Activated T-cell treated with anti-CD3 and anti-CD28 coated beads, Interleukin-2, amount 50 U/mL, for 72 hours (primary cell): ENCODE measurements around the gene SEMA6A. TPM values are rescaled to one million over a fixed set of nuclear protein-coding genes. Genes with fewer than 3 reads are reported as not detected.

ENCODE experiments used
- ATAC-seq, 2 donors: fragments of 150-1000 bp; cut with Tn5 transposase; replicated peaks in 1 of 2; 2 replicates each; pipeline ENCODE4 v1.10.0; 2021; ENCODE audit warnings: moderate library complexity in 2 of 2, mild to moderate bottlenecking in 1 of 2
- DNase-seq, 2 donors: peaks; one replicate each; pipeline ENCODE4 v3.0.0; 2021 to 2022; ENCODE audit warnings: mixed read lengths in 1 of 2
- H3K27ac Mint-ChIP-seq: one replicate; pipeline ENCODE4 v1.8.0; 2022; ENCODE audit warnings: mild to moderate bottlenecking, moderate library complexity, mixed read lengths
- H3K27me3 Mint-ChIP-seq: one replicate; pipeline ENCODE4 v1.8.0; 2022; ENCODE audit warnings: low read depth, mixed read lengths
- H3K36me3 Mint-ChIP-seq, 2 donors: one replicate each; pipeline ENCODE4 v1.8.0; 2022; ENCODE audit warnings: mixed read lengths in 2 of 2, mild to moderate bottlenecking in 1 of 2; ENCODE audit not compliant: insufficient read depth in 2 of 2
- H3K4me1 Mint-ChIP-seq: one replicate; pipeline ENCODE4 v1.8.0; 2022; ENCODE audit warnings: low read depth, mixed read lengths
- H3K4me3 Mint-ChIP-seq, 2 donors: one replicate each; pipeline ENCODE4 v1.8.0; 2022; ENCODE audit warnings: mild to moderate bottlenecking in 2 of 2, mixed read lengths in 2 of 2, moderate library complexity in 2 of 2
- H3K9me3 Mint-ChIP-seq, 2 donors: one replicate each; pipeline ENCODE4 v1.8.0; 2022; ENCODE audit warnings: mixed read lengths in 2 of 2
- total RNA-seq, 2 donors: library from RNA; stranded (reverse); gene quantifications; one replicate each; pipeline ENCODE4 v1.2.3, GENCODE V29; 2022

The SEMA6A gene
- under 1 TPM; 0.23 to 0.50 TPM for total RNA-seq

DNA sequence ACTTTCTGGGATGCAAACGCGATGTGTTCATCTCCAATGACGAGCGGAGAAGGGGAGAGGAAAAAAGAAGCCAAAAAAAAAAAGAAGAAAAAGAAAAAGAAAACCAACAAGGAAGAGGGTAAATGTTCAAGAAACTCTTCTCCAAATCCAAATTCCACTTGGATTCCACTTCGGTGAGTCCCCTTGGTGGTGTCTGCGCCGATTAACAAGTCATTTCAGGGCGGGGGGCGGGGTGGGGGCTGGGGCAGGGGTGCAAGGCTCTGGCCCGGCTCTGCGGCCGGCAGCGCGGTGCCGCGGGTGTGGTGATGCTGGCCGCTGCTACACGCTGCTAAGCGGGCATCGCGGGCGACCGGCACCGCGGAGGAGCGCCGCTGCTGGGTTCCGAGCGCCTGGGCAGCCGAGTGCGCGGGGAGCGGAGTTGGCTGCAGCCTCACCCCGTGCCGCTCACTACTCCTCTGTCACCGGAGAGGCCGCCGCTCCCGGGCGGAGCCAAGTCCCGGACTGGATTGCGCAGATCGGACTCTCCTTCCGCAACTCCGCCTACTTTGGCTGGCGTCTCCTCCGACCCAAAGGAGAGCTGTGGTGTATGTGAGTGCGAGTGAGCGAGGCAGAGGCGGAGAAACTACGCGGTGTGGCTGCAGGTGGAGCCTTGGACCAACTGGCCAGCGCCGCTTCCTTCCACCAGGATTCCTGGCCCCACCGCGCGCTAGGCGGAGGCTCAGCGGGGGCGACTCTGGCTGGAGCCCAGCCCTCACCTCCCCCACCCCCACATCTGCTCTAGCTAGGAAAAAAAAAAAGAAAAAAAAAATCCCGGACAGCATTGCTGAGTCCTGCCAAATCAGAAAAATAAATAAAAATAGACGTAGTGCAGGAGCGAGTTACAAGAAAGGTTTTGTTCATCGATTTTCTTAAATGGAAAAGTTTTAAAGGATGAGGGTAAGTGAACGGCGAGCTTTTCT, at the start of gene SEMA6A:
Gene SEMA6A, minus strand, starts transcription at position 457 of the 959 bp plus-strand sequence. CDS start 69,879 bp downstream, outside the sequence.
- DNase-seq (peak; percentile 76 to 82), ATAC-seq (peak; percentile 77 to 78)
- Mint-ChIP-seq H3K27ac (peak within 1 kb of the TSS; percentile 81), H3K4me3 (peak within 1 kb of the TSS; percentile 76 to 98), H3K27me3 (peaks cover 78% of the 10 kb centered on the region), H3K36me3 (peaks cover 2 to 5% of the 10 kb centered on the region in 2 donors), H3K4me1 (peaks cover 32% of the 10 kb centered on the region), H3K9me3 (no peaks in the 10 kb centered on the region)

- Mint-ChIP-seq H3K4me3 (no peak overlapping the region), H3K27ac (no peak overlapping the region), H3K27me3 (peaks cover 25% of the 10 kb centered on the region), H3K36me3 (no peaks in the 10 kb centered on the region), H3K4me1 (no peaks in the 10 kb centered on the region), H3K9me3 (no peaks in the 10 kb centered on the region)
- DNase-seq (no peak), ATAC-seq (no peak)
Measured at GRCh38 chr5:116622375-116623050, 47.9 kb upstream of the SEMA6A start.

GRCh38 chr5:116621599-116621998, 47.0 kb upstream of the SEMA6A start:
- Mint-ChIP-seq H3K9me3 (no peaks in the 10 kb centered on the region), H3K27ac (no peak overlapping the region), H3K36me3 (no peaks in the 10 kb centered on the region), H3K27me3 (peaks cover 24% of the 10 kb centered on the region), H3K4me3 (no peak overlapping the region), H3K4me1 (no peaks in the 10 kb centered on the region)
- ATAC-seq, result no peak
- DNase-seq, result no peak

- DNase-seq, result no peak
- Mint-ChIP-seq H3K9me3 (no peaks in the 10 kb centered on the region), H3K4me3 (no peak overlapping the region), H3K4me1 (no peaks in the 10 kb centered on the region), H3K27me3 (peaks cover 9% of the 10 kb centered on the region), H3K36me3 (no peaks in the 10 kb centered on the region), H3K27ac (no peak overlapping the region)
- no peak for ATAC-seq
Measured at GRCh38 chr5:116616876-116617275, 42.3 kb upstream of the SEMA6A start.

GRCh38 chr5:116614603-116614920, 39.9 kb upstream of the SEMA6A start:
- H3K27ac Mint-ChIP-seq, result no peak overlapping the region
- H3K4me3 Mint-ChIP-seq, result no peak overlapping the region
- no peaks in the 10 kb centered on the region for H3K9me3 Mint-ChIP-seq
- no peaks in the 10 kb centered on the region for H3K36me3 Mint-ChIP-seq
- H3K27me3 Mint-ChIP-seq, result peaks cover 4% of the 10 kb centered on the region
- no peak for DNase-seq
- no peak for ATAC-seq
- no peaks in the 10 kb centered on the region for H3K4me1 Mint-ChIP-seq

DNA sequence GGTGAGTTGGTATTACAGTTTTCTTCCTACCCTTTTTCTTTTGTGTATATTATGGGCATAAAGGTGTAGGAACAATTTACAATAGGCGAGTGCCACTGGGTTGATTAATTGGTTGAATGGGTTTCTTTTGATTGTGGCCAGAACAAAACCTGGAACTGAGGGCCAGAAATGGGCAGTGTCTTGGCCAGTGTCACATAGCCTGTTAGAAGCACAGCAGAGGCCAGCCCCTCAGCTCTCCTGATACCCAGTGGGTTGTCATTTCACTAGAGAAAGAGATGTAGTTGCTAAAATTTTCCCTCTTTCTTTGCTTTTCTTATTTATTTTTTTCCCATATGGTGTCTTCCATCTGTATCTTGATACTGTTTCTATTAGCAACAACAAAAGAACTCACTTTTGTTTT, 38.8 kb upstream of the SEMA6A start:
- ATAC-seq (no peak), DNase-seq (no peak)
- no peaks in the 10 kb centered on the region for H3K4me1 Mint-ChIP-seq
- no peaks in the 10 kb centered on the region for H3K9me3 Mint-ChIP-seq
- peaks cover 4% of the 10 kb centered on the region for H3K27me3 Mint-ChIP-seq
- H3K4me3 Mint-ChIP-seq, result no peak overlapping the region
- no peaks in the 10 kb centered on the region for H3K36me3 Mint-ChIP-seq
- no peak overlapping the region for H3K27ac Mint-ChIP-seq

GRCh38 chr5:116612431-116612830, 37.8 kb upstream of the SEMA6A start:
- Mint-ChIP-seq H3K27me3 (peaks cover 4% of the 10 kb centered on the region), H3K27ac (no peak overlapping the region), H3K9me3 (no peaks in the 10 kb centered on the region), H3K4me1 (no peaks in the 10 kb centered on the region), H3K4me3 (no peak overlapping the region), H3K36me3 (no peaks in the 10 kb centered on the region)
- ATAC-seq (no peak), DNase-seq (no peak)

DNA sequence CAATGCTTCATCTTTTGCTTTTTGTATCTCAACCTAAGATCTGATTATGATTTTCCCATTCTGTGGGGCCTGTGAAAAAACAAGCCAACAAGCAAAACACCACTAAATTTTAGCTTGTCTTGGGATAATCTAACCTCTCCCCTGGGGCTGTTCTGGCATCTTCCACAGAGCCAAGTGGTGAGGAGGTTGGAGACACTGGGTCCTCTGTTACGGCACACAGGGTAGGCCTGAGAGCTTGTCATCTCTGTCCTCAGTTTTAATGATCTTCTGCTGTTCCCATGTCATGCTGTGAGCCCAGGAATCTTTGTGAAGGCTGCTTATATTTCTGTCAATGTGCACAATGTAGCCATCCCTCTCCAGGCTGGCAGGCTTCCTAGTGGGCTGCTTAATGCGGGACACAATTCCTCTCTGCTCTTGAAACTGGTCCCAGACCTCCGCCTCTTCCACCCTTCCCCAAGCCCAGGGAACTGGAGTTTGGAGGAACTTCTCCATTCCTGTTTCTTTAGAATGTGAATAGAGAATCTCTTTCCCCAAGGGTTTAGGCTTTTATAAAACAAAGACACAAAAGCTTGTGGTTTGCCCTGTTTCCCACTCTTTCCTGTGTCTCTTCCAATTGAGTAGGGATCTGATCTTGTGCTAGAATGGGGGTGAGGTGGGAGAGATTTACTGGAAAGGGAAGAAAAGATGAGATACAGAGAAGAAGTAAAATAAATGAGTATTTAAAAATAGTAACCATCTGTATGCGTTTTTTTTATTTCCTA, 30.9 kb upstream of the SEMA6A start:
- no peak for DNase-seq
- H3K4me3 Mint-ChIP-seq, result no peak overlapping the region
- no peak for ATAC-seq
- no peak overlapping the region for H3K27ac Mint-ChIP-seq
- H3K27me3 Mint-ChIP-seq, result peaks cover 11% of the 10 kb centered on the region
- no peaks in the 10 kb centered on the region for H3K4me1 Mint-ChIP-seq
- peaks cover 0 to 1% of the 10 kb centered on the region in 2 donors for H3K9me3 Mint-ChIP-seq
- H3K36me3 Mint-ChIP-seq, result no peaks in the 10 kb centered on the region

DNA sequence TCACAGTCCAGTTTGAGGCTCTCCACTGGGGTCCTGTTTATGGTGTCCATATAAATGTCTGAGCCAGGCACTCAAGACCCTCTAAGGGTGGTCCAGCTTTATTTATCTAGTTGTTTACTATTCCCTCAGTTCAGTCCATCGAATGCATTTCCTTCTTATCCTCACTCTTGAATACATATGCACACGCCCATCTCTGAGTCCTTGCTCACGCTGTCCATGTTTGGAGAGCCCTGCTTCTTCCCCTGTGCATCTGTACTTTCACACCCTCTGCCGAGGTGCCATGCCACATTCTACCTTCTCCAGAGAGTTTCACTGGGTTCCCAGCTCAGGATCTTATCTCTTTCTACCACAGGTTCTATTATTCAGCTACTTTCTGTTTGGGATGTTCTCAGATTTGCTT, 30.2 kb upstream of the SEMA6A start:
- H3K27me3 Mint-ChIP-seq, result peaks cover 11% of the 10 kb centered on the region
- H3K9me3 Mint-ChIP-seq, result peaks cover 0 to 1% of the 10 kb centered on the region in 2 donors
- H3K27ac Mint-ChIP-seq, result no peak overlapping the region
- DNase-seq, result no peak
- no peak overlapping the region for H3K4me3 Mint-ChIP-seq
- H3K36me3 Mint-ChIP-seq, result no peaks in the 10 kb centered on the region
- no peak for ATAC-seq
- no peaks in the 10 kb centered on the region for H3K4me1 Mint-ChIP-seq

DNA sequence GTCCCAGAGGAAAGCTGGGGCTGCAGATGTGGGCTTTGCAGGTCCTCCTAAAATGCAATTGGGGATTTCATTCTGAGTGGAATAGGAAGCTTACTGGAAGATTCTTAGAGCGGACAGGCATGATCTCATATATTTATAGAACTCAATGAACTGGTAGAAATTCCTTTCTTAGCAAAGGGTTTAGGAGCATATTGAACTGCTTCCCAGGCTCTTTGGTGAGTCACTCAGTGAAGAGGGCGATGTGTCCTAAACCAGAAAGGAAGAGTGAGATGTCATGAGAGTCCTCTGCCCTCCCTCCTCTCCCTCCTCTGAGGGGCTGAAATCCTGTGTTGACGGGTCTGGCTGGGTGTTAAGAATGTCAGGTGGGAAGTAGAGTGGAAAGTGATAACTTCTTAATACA, 26.3 kb upstream of the SEMA6A start:
- no peak overlapping the region for H3K27ac Mint-ChIP-seq
- no peaks in the 10 kb centered on the region for H3K4me1 Mint-ChIP-seq
- H3K27me3 Mint-ChIP-seq, result peaks cover 11% of the 10 kb centered on the region
- ATAC-seq, result no peak
- no peaks in the 10 kb centered on the region for H3K36me3 Mint-ChIP-seq
- DNase-seq, result no peak
- no peak overlapping the region for H3K4me3 Mint-ChIP-seq
- H3K9me3 Mint-ChIP-seq, result no peaks in the 10 kb centered on the region

GRCh38 chr5:116598911-116599310, 24.3 kb upstream of the SEMA6A start:
- H3K9me3 Mint-ChIP-seq, result no peaks in the 10 kb centered on the region
- peaks cover 11% of the 10 kb centered on the region for H3K27me3 Mint-ChIP-seq
- H3K4me3 Mint-ChIP-seq, result no peak overlapping the region
- no peaks in the 10 kb centered on the region for H3K36me3 Mint-ChIP-seq
- no peak for ATAC-seq
- H3K4me1 Mint-ChIP-seq, result no peaks in the 10 kb centered on the region
- DNase-seq, result no peak
- no peak overlapping the region for H3K27ac Mint-ChIP-seq

GRCh38 chr5:116595498-116595897, 20.9 kb upstream of the SEMA6A start:
- no peaks in the 10 kb centered on the region for H3K4me1 Mint-ChIP-seq
- no peaks in the 10 kb centered on the region for H3K27me3 Mint-ChIP-seq
- H3K4me3 Mint-ChIP-seq, result no peak overlapping the region
- ATAC-seq, result no peak
- peaks cover 0 to 1% of the 10 kb centered on the region in 2 donors for H3K9me3 Mint-ChIP-seq
- no peak overlapping the region for H3K27ac Mint-ChIP-seq
- H3K36me3 Mint-ChIP-seq, result no peaks in the 10 kb centered on the region
- DNase-seq, result no peak

DNA sequence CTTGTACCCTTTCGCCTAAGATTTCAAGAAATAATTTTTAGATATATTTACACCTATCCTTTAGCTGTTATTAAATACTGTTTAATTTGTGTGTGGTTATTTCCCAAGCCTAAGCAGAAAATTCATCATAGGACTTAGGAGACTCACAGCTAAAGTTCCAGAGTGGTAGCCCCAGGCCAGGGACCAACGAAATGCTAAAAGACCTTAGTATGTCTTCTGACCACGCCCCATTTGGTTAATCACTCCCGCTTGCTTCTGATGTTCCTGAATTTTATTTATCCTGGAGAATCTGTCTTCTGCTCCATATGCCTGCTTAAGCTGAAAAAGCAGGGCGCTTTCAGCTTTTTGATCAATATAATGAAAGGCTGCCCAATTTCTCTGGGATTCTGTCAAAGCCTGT, 18.7 kb upstream of the SEMA6A start:
- Mint-ChIP-seq H3K4me1 (no peaks in the 10 kb centered on the region), H3K36me3 (no peaks in the 10 kb centered on the region), H3K27ac (no peak overlapping the region), H3K9me3 (peaks cover 0 to 1% of the 10 kb centered on the region in 2 donors), H3K4me3 (no peak overlapping the region), H3K27me3 (no peaks in the 10 kb centered on the region)
- ATAC-seq, result no peak
- no peak for DNase-seq
